GM18951 (cell line): ENCODE data around the gene PAQR7.
"Not testable (repeated sequence)": the region's sequence is repeated elsewhere in the genome, so short reads cannot be mapped to it uniquely, and the experiment has no call there.

ENCODE experiments used
- POLR2A ChIP-seq: IDR thresholded peaks from 4 replicates; pipeline ENCODE4 v1.6.1; 2011; ENCODE audit warnings: mild to moderate bottlenecking; ENCODE audit not compliant: insufficient read length, insufficient read depth; ENCODE audit errors: extremely low read depth
- in situ Hi-C: fragments of 300-500 bp; cut with MboI; formaldehyde crosslinking; loops from one replicate; pipeline ENCODE4 v1.12.0; 2022; ENCODE audit warnings: low sequenced_read_pairs, mixed read lengths, inconsistent platforms; ENCODE audit not compliant: unreplicated experiment

Gene PAQR7

GRCh38 chr1:25862785-25863485, 12.6 kb downstream of the PAQR7 start:
- TF ChIP-seq POLR2A = no peak
- in situ Hi-C loops = no loop called here

GRCh38 chr1:25861316-25862286, 13.9 kb downstream of the PAQR7 start:
- TF ChIP-seq POLR2A = no peak
- in situ Hi-C loops = no loop called here

GRCh38 chr1:25858906-25859789, 16.4 kb downstream of the PAQR7 start, which contains the start of gene AUNIP:
Gene AUNIP, minus strand, starts transcription at chr1:25859457. Its CDS starts 100 bp downstream, at chr1:25859357.
- in situ Hi-C loops = no loop called here
- TF ChIP-seq POLR2A = peak; percentile 82

- TF ChIP-seq POLR2A = no peak
- in situ Hi-C loops = no loop called here
These were observed 17.0 kb downstream of the PAQR7 start for GRCh38 chr1:25858494-25858893.

- in situ Hi-C loops = no loop called here
- TF ChIP-seq POLR2A = no peak
These were observed 18.7 kb downstream of the PAQR7 start for GRCh38 chr1:25856856-25857255.

GRCh38 chr1:25854554-25854953, 21.0 kb downstream of the PAQR7 start:
- in situ Hi-C loops = no loop called here
- no peak for TF ChIP-seq POLR2A

- no peak for TF ChIP-seq POLR2A
- in situ Hi-C loops = no loop called here
These were observed 27.0 kb downstream of the PAQR7 start for GRCh38 chr1:25848531-25848930.

- in situ Hi-C loops = no loop called here
- no peak for TF ChIP-seq POLR2A
These were observed 27.6 kb downstream of the PAQR7 start for GRCh38 chr1:25847929-25848328.

- in situ Hi-C loops = no loop called here
These were observed 29.8 kb downstream of the PAQR7 start for GRCh38 chr1:25845664-25846063.

GRCh38 chr1:25844536-25845337, 30.8 kb downstream of the PAQR7 start:
- TF ChIP-seq POLR2A = no peak
- in situ Hi-C loops = no loop called here

More at GRCh38 chr1:25845664-25846063, 29.8 kb downstream of the PAQR7 start:
- TF ChIP-seq POLR2A = no peak

GRCh38 chr1:25843483-25843882, 32.0 kb downstream of the PAQR7 start:
- in situ Hi-C loops = no loop called here
- TF ChIP-seq POLR2A = no peak

GRCh38 chr1:25839808-25840207, 35.7 kb downstream of the PAQR7 start:
- in situ Hi-C loops = not testable (repeated sequence)
